Thoracic aorta (tissue), 2 donors: ENCODE results near the gene FOCAD. TPM values are rescaled to one million over a fixed set of nuclear protein-coding genes. Genes with fewer than 3 reads are reported as not detected.

Experiments used
- ATAC-seq: fragments of 150-250 bp; one replicate; pipeline ENCODE4 v1.8.0; 2017; ENCODE audit warnings: low read depth; ENCODE audit not compliant: insufficient number of reproducible peaks, low FRiP score
- DNase-seq: peaks from one replicate; pipeline ENCODE4 v3.0.0-alpha.2; 2020; ENCODE audit warnings: low spot score
- H3K27ac ChIP-seq, 2 donors: fragments of 200-600 bp; sonication (generic); 1 replicate in 1 of 2; 2 replicates in 1 of 2; pipeline ENCODE4 v1.5.1; 2016; ENCODE audit warnings: mild to moderate bottlenecking in 2 of 2, moderate library complexity in 2 of 2
- H3K27me3 ChIP-seq: fragments of 200-600 bp; sonication (generic); replicated peaks from 2 replicates; pipeline ENCODE4 v1.6.0; 2016; ENCODE audit warnings: mild to moderate bottlenecking; ENCODE audit not compliant: insufficient read depth
- H3K36me3 ChIP-seq: fragments of 200-600 bp; sonication (generic); one replicate; pipeline ENCODE4 v1.5.1; 2016
- H3K4me1 ChIP-seq, 2 donors: fragments of 200-600 bp; sonication (generic); 1 replicate in 1 of 2; 2 replicates in 1 of 2; pipeline versions ENCODE4 v1.5.1 to v1.6.0; 2016; ENCODE audit warnings: low read depth in 2 of 2, mild to moderate bottlenecking in 1 of 2; ENCODE audit not compliant: control insufficient read depth in 1 of 2
- H3K4me3 ChIP-seq: fragments of 200-600 bp; sonication (generic); 2 replicates; pipeline ENCODE4 v1.5.1; 2016; ENCODE audit warnings: mild to moderate bottlenecking
- H3K9me3 ChIP-seq: fragments of 200-600 bp; sonication (generic); 2 replicates; pipeline ENCODE4 v1.5.1; 2016
- total RNA-seq, 2 donors: library from RNA; depleted of rRNA; stranded (reverse); fragments of >200 nt; gene quantifications; one replicate each; pipeline versions ENCODE4 v1.1.0 to v1.2.3, GENCODE V29; 2016
- TF ChIP-seq, protein P1 (sequence below): fragments of 200-600 bp; sonication (generic); IDR thresholded peaks from one replicate; pipeline ENCODE4 v1.5.1; 2019; ENCODE audit warnings: antibody characterized with exemption

The FOCAD gene
- total RNA-seq, 2 donors from 2014 or later = 33.1 to 45.9 TPM

DNA sequence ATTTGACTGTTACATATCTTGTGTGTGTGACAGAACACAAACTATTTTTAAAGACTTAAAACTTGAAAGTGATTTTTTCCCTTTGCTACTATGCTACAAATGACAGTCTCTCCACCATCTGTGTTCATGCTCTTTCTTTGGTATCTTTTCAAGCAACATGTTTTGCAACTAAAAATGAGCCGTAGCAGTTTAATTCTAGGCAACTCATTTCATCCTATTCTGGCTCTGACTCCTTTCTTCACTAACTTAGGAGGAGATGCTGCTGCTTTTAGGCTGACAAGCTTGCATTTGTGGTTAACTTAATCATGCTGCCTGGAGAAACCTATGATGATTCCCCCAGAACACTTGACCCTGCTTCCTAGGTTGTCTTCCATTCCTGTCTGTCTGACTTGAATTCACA lies 246.8 kb downstream of the FOCAD start:
- DNase-seq (no peak), ATAC-seq (no peak)
- H3K27ac ChIP-seq = no peak overlapping the region
- no peaks in the 10 kb centered on the region for H3K27me3 ChIP-seq
- H3K9me3 ChIP-seq = no peaks in the 10 kb centered on the region
- H3K4me3 ChIP-seq = no peak overlapping the region
- TF ChIP-seq, protein P1, sequence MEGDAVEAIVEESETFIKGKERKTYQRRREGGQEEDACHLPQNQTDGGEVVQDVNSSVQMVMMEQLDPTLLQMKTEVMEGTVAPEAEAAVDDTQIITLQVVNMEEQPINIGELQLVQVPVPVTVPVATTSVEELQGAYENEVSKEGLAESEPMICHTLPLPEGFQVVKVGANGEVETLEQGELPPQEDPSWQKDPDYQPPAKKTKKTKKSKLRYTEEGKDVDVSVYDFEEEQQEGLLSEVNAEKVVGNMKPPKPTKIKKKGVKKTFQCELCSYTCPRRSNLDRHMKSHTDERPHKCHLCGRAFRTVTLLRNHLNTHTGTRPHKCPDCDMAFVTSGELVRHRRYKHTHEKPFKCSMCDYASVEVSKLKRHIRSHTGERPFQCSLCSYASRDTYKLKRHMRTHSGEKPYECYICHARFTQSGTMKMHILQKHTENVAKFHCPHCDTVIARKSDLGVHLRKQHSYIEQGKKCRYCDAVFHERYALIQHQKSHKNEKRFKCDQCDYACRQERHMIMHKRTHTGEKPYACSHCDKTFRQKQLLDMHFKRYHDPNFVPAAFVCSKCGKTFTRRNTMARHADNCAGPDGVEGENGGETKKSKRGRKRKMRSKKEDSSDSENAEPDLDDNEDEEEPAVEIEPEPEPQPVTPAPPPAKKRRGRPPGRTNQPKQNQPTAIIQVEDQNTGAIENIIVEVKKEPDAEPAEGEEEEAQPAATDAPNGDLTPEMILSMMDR = no peak
- H3K36me3 ChIP-seq = no peaks in the 10 kb centered on the region
- H3K4me1 ChIP-seq = no peaks in the 10 kb centered on the region

DNA sequence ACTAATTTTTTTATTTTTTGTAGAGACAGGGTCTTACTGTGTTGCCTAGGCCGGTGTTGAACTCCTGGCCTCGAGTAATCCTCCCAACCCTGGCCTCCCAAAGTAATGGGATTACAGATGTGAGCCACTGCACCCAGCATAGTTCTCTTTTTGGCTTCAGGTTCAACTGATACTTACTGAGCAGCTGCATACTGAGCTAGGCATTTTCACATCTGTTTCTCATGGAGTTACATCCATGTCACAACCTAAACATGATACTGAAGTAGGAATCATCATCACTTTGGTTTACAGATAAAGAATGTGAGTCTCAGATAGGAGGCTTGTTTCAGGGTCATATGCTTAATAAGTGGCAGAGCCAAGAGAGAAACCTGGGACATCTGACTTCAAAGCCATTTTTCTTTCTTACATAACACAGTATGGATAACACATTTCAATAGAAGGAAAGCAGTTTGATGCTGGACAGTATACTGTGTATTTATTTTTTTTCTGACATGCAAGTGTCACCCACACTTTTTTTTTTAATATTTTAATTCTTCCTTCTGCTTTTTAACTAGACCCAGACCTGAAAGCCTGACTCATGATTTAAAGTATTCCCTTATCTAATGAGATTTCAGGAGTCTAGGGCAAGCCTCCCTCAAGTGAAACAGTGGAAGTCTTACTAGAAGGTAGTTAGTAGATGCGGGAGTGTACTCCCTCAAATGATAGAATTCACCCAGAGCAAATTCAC lies 256.6 kb downstream of the FOCAD start:
- ATAC-seq (no peak), DNase-seq (no peak)
- H3K36me3 ChIP-seq = no peaks in the 10 kb centered on the region
- no peaks in the 10 kb centered on the region for H3K27me3 ChIP-seq
- H3K9me3 ChIP-seq = no peaks in the 10 kb centered on the region
- no peaks in the 10 kb centered on the region for H3K4me1 ChIP-seq
- no peak overlapping the region for H3K4me3 ChIP-seq
- H3K27ac ChIP-seq = no peak overlapping the region
- TF ChIP-seq, protein P1 = no peak

DNA sequence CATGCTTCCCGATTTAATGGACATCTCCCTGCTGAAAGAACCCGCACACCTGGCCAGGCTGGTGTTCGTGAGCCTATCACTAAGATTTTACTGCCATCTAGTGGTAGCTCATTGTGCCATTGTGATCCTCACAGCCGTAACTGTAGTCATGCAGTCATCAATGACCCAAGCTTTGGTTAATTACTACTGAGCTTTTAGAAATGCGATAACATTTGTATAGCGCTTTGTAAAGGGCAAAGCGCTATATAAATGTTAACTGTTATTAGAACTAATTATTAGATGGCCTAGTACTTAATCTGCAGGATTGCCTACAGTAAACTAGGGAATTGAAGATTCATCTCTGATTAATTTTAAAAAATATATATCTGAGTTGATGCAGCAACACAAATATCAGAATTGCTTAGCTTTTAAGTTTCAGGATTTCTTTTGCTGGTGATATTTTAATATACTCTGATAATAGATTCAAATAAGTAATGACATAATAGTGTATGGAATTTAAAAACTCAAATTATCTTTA lies 257.2 kb downstream of the FOCAD start:
- ATAC-seq (no peak), DNase-seq (no peak)

DNA sequence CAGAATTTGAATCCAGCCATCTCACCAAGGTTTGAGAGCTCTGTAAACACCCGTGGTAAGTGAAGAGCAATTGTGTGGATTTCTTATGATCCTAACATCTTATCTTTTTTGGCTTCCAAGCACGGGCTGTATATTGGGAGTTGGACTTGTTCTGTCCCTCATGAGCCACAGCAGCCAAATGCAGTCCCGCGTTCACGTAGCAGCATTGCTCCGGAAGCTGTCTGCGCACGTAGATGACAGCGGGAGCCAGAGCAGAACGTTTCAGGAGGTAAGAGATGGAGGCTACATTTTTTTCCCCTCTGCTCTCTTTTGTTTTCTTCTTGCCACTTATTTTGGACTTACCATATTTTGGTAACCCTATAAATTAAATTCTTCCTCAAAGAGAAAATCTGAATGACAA lies 260.4 kb downstream of the FOCAD start:
- H3K4me3 ChIP-seq = no peak overlapping the region
- ATAC-seq = no peak
- H3K36me3 ChIP-seq = no peaks in the 10 kb centered on the region
- H3K27me3 ChIP-seq = no peaks in the 10 kb centered on the region
- no peak overlapping the region for H3K27ac ChIP-seq
- TF ChIP-seq, protein P1 = no peak
- H3K9me3 ChIP-seq = no peaks in the 10 kb centered on the region
- DNase-seq = no peak
- H3K4me1 ChIP-seq = no peaks in the 10 kb centered on the region

More for the DNA sequence above, 257.2 kb downstream of the FOCAD start:
- Histone ChIP-seq H3K36me3 (no peaks in the 10 kb centered on the region), H3K4me1 (no peaks in the 10 kb centered on the region), H3K27ac (no peak overlapping the region), H3K4me3 (no peak overlapping the region), H3K27me3 (no peaks in the 10 kb centered on the region), H3K9me3 (no peaks in the 10 kb centered on the region)
- TF ChIP-seq, protein P1 = peak; percentile 74

DNA sequence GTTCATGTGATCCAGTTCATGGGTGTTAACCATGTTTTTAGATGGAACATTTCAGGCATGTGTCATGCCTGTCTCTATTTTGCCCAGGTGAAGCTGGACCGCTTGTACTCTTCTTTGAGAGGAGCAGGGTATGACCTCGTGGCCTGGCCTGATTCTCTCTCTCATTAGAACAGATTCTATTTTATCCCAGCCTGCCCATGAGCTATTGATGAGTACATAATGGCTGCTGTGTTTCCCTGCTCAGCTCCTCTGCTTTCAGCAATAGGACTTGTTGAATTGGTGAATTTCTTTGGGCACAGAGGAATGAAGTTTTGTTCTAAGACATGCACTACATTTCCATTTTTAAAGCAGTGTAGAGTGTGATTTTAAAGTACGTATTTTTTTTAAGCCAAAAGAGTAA lies 261.2 kb downstream of the FOCAD start:
- H3K36me3 ChIP-seq = no peaks in the 10 kb centered on the region
- no peak overlapping the region for H3K27ac ChIP-seq
- H3K9me3 ChIP-seq = no peaks in the 10 kb centered on the region
- no peak for ATAC-seq
- no peaks in the 10 kb centered on the region for H3K4me1 ChIP-seq
- H3K27me3 ChIP-seq = no peaks in the 10 kb centered on the region
- H3K4me3 ChIP-seq = no peak overlapping the region
- TF ChIP-seq, protein P1 = no peak
- DNase-seq = no peak
